ENCODE measurements around the gene GPR153. TPM values are rescaled to one million over a fixed set of nuclear protein-coding genes. Genes with fewer than 3 reads are reported as not detected.

Gene GPR153
- total and polyA plus RNA-seq, 10 donors = 2.1 to 26.6 (median 12.4) TPM

DNA sequence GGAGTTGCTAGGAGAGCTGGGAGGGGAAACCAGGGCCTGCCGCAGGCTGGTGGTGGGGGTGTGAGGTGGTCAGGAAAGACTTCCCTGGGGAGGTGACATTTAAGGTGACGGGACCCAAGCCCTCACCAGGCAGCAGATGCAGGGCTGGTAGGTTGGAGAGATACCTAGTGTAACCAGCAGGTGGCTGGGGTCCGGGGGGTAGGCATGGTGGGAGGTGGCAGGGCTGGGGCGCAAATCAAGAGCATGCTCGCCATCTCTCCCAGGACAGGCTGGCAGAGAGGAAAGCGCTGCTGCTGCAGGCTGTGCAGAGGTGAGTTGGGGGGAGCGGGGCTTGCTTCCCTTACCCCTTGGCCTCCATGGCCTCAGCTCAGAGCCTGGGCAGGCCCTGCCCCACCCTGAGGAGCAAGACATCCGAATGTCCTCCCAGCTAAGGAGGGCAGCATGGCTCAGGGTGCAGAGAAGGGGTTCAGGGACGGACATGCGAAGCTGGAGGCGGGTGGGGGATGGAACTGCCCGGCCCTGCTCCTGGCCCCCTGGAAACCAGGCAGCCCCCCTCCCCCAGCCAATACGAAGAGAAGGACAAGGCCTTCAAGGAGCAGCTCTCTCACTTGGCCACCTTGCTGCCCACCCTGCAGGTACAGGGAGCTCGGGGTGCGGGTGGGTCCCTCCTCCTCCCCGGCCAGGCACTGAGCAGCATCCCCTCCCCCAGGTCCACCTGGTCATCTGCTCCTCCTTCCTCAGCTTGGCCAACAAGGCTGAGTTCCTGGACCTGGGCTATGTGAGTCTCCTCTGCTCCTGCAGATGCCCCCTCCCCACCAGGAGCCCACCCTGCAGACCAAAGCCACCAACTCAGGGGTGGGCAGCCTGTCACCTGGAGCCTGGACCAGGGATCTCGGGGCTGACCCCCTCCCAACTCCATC, 51.0 kb downstream of the GPR153 start:
- Histone ChIP-seq H3K27ac (no peak overlapping the region), H3K36me3 (no peaks in the 10 kb centered on the region), H3K9me3 (no peaks in the 10 kb centered on the region), H3K27me3 (replicated peaks in 1 of 7) (peaks cover 0 to 71% (median 39%) of the 10 kb centered on the region in 7 donors), H3K4me1 (peaks cover 30 to 63% (median 39%) of the 10 kb centered on the region in 6 donors), H3K4me3 (peak overlapping the region in 3 of 8 donors; percentile 47 to 73 (median 55))
- intact Hi-C loops (cut with DNase I; ENCODE audit: low total_unique reads) = no loop called here
- TF ChIP-seq POLR2A (IDR thresholded peaks at IDR 0.05) (no peak), POLR2AphosphoS5 (IDR thresholded peaks at IDR 0.05) (no peak)
- TF ChIP-seq, protein P1, sequence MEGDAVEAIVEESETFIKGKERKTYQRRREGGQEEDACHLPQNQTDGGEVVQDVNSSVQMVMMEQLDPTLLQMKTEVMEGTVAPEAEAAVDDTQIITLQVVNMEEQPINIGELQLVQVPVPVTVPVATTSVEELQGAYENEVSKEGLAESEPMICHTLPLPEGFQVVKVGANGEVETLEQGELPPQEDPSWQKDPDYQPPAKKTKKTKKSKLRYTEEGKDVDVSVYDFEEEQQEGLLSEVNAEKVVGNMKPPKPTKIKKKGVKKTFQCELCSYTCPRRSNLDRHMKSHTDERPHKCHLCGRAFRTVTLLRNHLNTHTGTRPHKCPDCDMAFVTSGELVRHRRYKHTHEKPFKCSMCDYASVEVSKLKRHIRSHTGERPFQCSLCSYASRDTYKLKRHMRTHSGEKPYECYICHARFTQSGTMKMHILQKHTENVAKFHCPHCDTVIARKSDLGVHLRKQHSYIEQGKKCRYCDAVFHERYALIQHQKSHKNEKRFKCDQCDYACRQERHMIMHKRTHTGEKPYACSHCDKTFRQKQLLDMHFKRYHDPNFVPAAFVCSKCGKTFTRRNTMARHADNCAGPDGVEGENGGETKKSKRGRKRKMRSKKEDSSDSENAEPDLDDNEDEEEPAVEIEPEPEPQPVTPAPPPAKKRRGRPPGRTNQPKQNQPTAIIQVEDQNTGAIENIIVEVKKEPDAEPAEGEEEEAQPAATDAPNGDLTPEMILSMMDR (IDR thresholded peaks at IDR 0.05 in 8 of 11, conservative IDR thresholded peaks at IDR 0.05 in 3 of 11) = no peak
- DNase-seq = no peak
- WGBS, 5 donors = 79 to 87% (median 82%) methylated on average over 16 to 17 of the region's 17 CpGs

DNA sequence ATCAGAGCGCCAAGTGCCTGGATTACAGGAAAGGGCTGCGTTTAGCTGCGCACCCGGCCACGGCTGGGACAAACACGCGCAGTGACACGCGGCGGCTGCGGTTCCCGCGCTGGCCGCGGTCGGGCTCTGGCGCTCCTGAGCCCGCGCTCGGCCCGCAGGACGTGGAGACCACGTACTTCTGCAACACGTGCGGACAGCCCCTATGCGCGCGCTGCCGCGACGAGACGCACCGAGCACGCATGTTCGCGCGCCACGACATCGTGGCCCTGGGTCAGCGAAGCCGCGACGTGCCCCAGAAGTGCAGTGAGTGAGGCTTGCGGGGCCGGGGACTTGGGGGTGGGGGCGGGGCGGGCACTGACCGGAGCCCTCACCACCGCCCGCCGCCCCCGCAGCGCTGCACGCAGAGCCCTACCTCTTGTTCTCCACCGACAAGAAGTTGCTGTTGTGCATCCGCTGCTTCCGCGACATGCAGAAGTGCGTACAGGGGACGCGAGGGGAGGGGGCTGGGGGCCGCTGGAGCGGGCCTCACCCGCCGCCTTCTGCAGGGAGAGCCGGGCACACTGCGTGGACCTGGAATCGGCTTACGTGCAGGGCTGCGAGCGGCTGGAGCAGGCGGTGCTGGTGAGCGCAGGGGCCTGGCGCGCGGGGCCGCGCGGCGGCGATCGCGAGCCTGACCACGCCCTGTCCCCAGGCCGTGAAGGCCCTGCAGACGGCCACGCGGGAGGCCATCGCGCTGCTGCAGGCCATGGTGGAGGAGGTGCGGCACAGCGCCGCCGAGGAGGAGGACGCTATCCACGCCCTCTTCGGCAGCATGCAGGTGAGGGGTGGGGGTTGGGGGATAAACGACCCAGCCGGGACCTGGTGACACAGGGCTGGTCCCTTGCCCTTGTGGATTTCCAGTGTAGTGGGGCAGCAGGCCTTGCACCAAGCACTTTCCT, 51.9 kb downstream of the GPR153 start:
- TF ChIP-seq POLR2A (IDR thresholded peaks at IDR 0.05) (no peak), POLR2AphosphoS5 (IDR thresholded peaks at IDR 0.05) (peak in 1 of 3 donors; percentile 44)
- TF ChIP-seq, protein P1 (IDR thresholded peaks at IDR 0.05 in 8 of 11, conservative IDR thresholded peaks at IDR 0.05 in 3 of 11) = peak in 9 of 11 experiments; percentile 12 to 54 (median 41)
- intact Hi-C loops (cut with DNase I; ENCODE audit: low total_unique reads) = no loop called here
- DNase-seq = no peak
- 1 to 5% (median 2%) methylated on average over 10 to 99 of the region's 99 CpGs for WGBS, 5 donors
- peaks cover 31 to 71% (median 42%) of the 10 kb centered on the region in 6 donors for H3K4me1 ChIP-seq
- no peaks in the 10 kb centered on the region for H3K9me3 ChIP-seq
- H3K27ac ChIP-seq = no peak overlapping the region
- H3K4me3 ChIP-seq = peak overlapping the region; percentile 34 to 73 (median 44)
- peaks cover 0 to 74% (median 39%) of the 10 kb centered on the region in 7 donors for H3K27me3 ChIP-seq (replicated peaks in 1 of 7)
- H3K36me3 ChIP-seq = no peaks in the 10 kb centered on the region

DNA sequence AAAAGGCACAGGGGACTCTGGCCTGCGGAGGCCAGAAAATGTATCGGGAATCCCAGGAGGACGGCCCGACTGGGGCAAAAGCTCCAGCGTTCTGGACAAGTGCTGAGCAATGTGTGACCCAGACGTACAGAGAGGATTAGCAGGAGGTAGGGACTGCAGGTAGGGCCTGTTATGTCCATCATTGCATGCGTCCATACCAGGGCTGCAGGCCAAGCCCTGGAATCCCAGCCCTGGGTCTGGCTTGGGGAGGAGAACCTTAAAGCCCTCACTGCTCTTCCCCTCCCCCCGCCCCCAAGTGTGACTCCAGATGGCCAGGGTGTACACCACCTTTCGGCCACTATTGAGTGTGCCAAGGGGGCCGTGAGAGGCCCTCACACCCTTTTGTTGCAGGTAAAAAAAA, 53.0 kb downstream of the GPR153 start:
- no peak for DNase-seq
- WGBS, 5 donors = 79 to 91% (median 82%) methylated on average over 5 to 10 of the region's 10 CpGs
- no peaks in the 10 kb centered on the region for H3K36me3 ChIP-seq
- H3K4me1 ChIP-seq = peaks cover 31 to 70% (median 42%) of the 10 kb centered on the region in 6 donors
- no peak overlapping the region for H3K27ac ChIP-seq
- intact Hi-C loops (cut with DNase I; ENCODE audit: low total_unique reads) = no loop called here
- H3K4me3 ChIP-seq = no peak overlapping the region
- H3K9me3 ChIP-seq = no peaks in the 10 kb centered on the region
- TF ChIP-seq POLR2A (IDR thresholded peaks at IDR 0.05) = no peak
- TF ChIP-seq, protein P1 (IDR thresholded peaks at IDR 0.05 in 8 of 11, conservative IDR thresholded peaks at IDR 0.05 in 3 of 11) = no peak
- TF ChIP-seq POLR2AphosphoS5 (IDR thresholded peaks at IDR 0.05) = no peak
- H3K27me3 ChIP-seq (replicated peaks in 1 of 7) = peaks cover 0 to 74% (median 39%) of the 10 kb centered on the region in 7 donors
